ENCODE results near the gene IL11. TPM values are rescaled to one million over a fixed set of nuclear protein-coding genes. Genes with fewer than 3 reads are reported as not detected.

IL11 gene
- total RNA-seq, 1 donor from 2014 or later = 3.1 TPM

- DNase-seq (ENCODE audit: low spot score) = no peak
- TF ChIP-seq CTCF (IDR thresholded peaks at IDR 0.05) = no peak
- no peaks in the 10 kb centered on the region for H3K36me3 Mint-ChIP-seq (ENCODE audit: low read depth)
- peaks cover 28% of the 10 kb centered on the region for H3K4me1 Mint-ChIP-seq (ENCODE audit: low read depth)
- no peaks in the 10 kb centered on the region for H3K9me3 Mint-ChIP-seq (ENCODE audit: low read depth)
- no peaks in the 10 kb centered on the region for H3K27me3 Mint-ChIP-seq (ENCODE audit: low read depth)
- no peak overlapping the region for H3K4me3 Mint-ChIP-seq (ENCODE audit: unreplicated experiment)
- H3K27ac Mint-ChIP-seq (ENCODE audit: unreplicated experiment) = no peak overlapping the region
These were observed 2.2 kb downstream of the IL11 start for GRCh38 chr19:55368106-55368505.

GRCh38 chr19:55366790-55367189 lies 3.5 kb downstream of the IL11 start:
- Mint-ChIP-seq H3K36me3 (ENCODE audit: low read depth) (no peaks in the 10 kb centered on the region), H3K4me3 (ENCODE audit: unreplicated experiment) (no peak overlapping the region), H3K9me3 (ENCODE audit: low read depth) (no peaks in the 10 kb centered on the region), H3K4me1 (ENCODE audit: low read depth) (peaks cover 24% of the 10 kb centered on the region), H3K27ac (ENCODE audit: unreplicated experiment) (no peak overlapping the region), H3K27me3 (ENCODE audit: low read depth) (no peaks in the 10 kb centered on the region)
- DNase-seq (ENCODE audit: low spot score) = no peak
- TF ChIP-seq CTCF (IDR thresholded peaks at IDR 0.05) = no peak

GRCh38 chr19:55365964-55366363 lies 4.3 kb downstream of the IL11 start:
- Mint-ChIP-seq H3K36me3 (ENCODE audit: low read depth) (no peaks in the 10 kb centered on the region), H3K27me3 (ENCODE audit: low read depth) (no peaks in the 10 kb centered on the region), H3K4me3 (ENCODE audit: unreplicated experiment) (no peak overlapping the region), H3K4me1 (ENCODE audit: low read depth) (peaks cover 23% of the 10 kb centered on the region), H3K27ac (ENCODE audit: unreplicated experiment) (no peak overlapping the region), H3K9me3 (ENCODE audit: low read depth) (no peaks in the 10 kb centered on the region)
- TF ChIP-seq CTCF (IDR thresholded peaks at IDR 0.05) = no peak
- no peak for DNase-seq (ENCODE audit: low spot score)

- TF ChIP-seq CTCF (IDR thresholded peaks at IDR 0.05) = no peak
- H3K4me3 Mint-ChIP-seq (ENCODE audit: unreplicated experiment) = no peak overlapping the region
- H3K4me1 Mint-ChIP-seq (ENCODE audit: low read depth) = peaks cover 16% of the 10 kb centered on the region
- H3K9me3 Mint-ChIP-seq (ENCODE audit: low read depth) = no peaks in the 10 kb centered on the region
- no peaks in the 10 kb centered on the region for H3K36me3 Mint-ChIP-seq (ENCODE audit: low read depth)
- DNase-seq (ENCODE audit: low spot score) = no peak
- no peak overlapping the region for H3K27ac Mint-ChIP-seq (ENCODE audit: unreplicated experiment)
- H3K27me3 Mint-ChIP-seq (ENCODE audit: low read depth) = no peaks in the 10 kb centered on the region
These were observed 5.0 kb downstream of the IL11 start for GRCh38 chr19:55365245-55365644.

- no peaks in the 10 kb centered on the region for H3K27me3 Mint-ChIP-seq (ENCODE audit: low read depth)
- H3K9me3 Mint-ChIP-seq (ENCODE audit: low read depth) = no peaks in the 10 kb centered on the region
- H3K36me3 Mint-ChIP-seq (ENCODE audit: low read depth) = no peaks in the 10 kb centered on the region
- DNase-seq (ENCODE audit: low spot score) = no peak
- no peak within 1 kb of the TSS for H3K4me3 Mint-ChIP-seq (ENCODE audit: unreplicated experiment)
- no peak for TF ChIP-seq CTCF (IDR thresholded peaks at IDR 0.05)
- no peak within 1 kb of the TSS for H3K27ac Mint-ChIP-seq (ENCODE audit: unreplicated experiment)
- H3K4me1 Mint-ChIP-seq (ENCODE audit: low read depth) = peaks cover 12% of the 10 kb centered on the region
These were observed 7.1 kb downstream of the IL11 start, which contains the start of gene GARIN5B for GRCh38 chr19:55362990-55363716. Gene GARIN5B (minus strand): TSS chr19:55363260. CDS start chr19:55363066, 194 bp downstream.
